OCI-LY1 (cell line): ENCODE measurements around the gene ATP6V1G2.

ENCODE experiments used
- H2AFZ ChIP-seq: fragments of 200-600 bp; sonication (generic), shearing (Covaris generic); 2 replicates; pipeline ENCODE4 v1.6.0; 2014; ENCODE audit warnings: antibody characterized with exemption, mild to moderate bottlenecking, low read length
- H3F3A ChIP-seq: fragments of 200-600 bp; sonication (generic), shearing (Covaris generic); 2 replicates; pipeline ENCODE4 v1.6.0; 2014; ENCODE audit warnings: mild to moderate bottlenecking, antibody characterized with exemption, low read length, moderate library complexity; ENCODE audit not compliant: insufficient read depth
- H3K27ac ChIP-seq: fragments of 200-600 bp; sonication (generic); 2 replicates; pipeline ENCODE4 v1.5.1; 2014; ENCODE audit warnings: low read length, mixed run types, mild to moderate bottlenecking, low read depth; ENCODE audit not compliant: poor library complexity, severe bottlenecking
- H3K27me3 ChIP-seq: fragments of 200-600 bp; sonication (generic); 2 replicates; pipeline ENCODE4 v1.6.0; 2014; ENCODE audit warnings: antibody characterized with exemption, mild to moderate bottlenecking, low read length, moderate library complexity; ENCODE audit not compliant: insufficient read depth
- H3K36me3 ChIP-seq: fragments of 200-600 bp; sonication (generic); 2 replicates; pipeline ENCODE4 v1.6.1; 2014; ENCODE audit warnings: mild to moderate bottlenecking, antibody characterized with exemption, low read length, moderate library complexity, mixed read lengths; ENCODE audit not compliant: insufficient read depth
- H3K4me1 ChIP-seq: fragments of 200-600 bp; sonication (generic); 2 replicates; pipeline ENCODE4 v1.5.1; 2014; ENCODE audit warnings: mild to moderate bottlenecking, low read length, moderate library complexity; ENCODE audit not compliant: insufficient read depth, severe bottlenecking
- H3K4me2 ChIP-seq: fragments of 200-600 bp; sonication (generic), shearing (Covaris generic); 2 replicates; pipeline ENCODE4 v1.6.1; 2014; ENCODE audit warnings: low read length
- H3K4me3 ChIP-seq: fragments of 200-600 bp; sonication (generic); 2 replicates; pipeline ENCODE4 v1.5.1; 2014; ENCODE audit warnings: low read length, low read depth, mild to moderate bottlenecking, mixed read lengths; ENCODE audit not compliant: poor library complexity, severe bottlenecking
- H3K79me2 ChIP-seq: fragments of 200-600 bp; shearing (Covaris generic); 2 replicates; pipeline ENCODE4 v1.6.1; 2016; ENCODE audit warnings: mixed run types, low read length, mixed read lengths; ENCODE audit not compliant: insufficient read depth
- H3K9ac ChIP-seq: fragments of 200-600 bp; sonication (generic), shearing (Covaris generic); 2 replicates; pipeline ENCODE4 v1.6.1; 2014; ENCODE audit warnings: mild to moderate bottlenecking, low read length, mixed read lengths
- H3K9me2 ChIP-seq: fragments of 200-600 bp; sonication (generic), shearing (Covaris generic); 2 replicates; pipeline ENCODE4 v1.6.1; 2014; ENCODE audit warnings: low read depth, mild to moderate bottlenecking, low read length, mixed read lengths
- H3K9me3 ChIP-seq: fragments of 200-600 bp; shearing (Covaris generic); 2 replicates; pipeline ENCODE4 v1.6.1; 2014; ENCODE audit warnings: low read length, mixed read lengths
- H4K20me1 ChIP-seq: fragments of 200-600 bp; sonication (generic), shearing (Covaris generic); 2 replicates; pipeline ENCODE4 v1.6.0; 2016; ENCODE audit warnings: mild to moderate bottlenecking, low read length; ENCODE audit not compliant: insufficient read depth
- CTCF ChIP-seq: fragments of 200-600 bp; sonication (generic), shearing (Covaris generic); IDR thresholded peaks from 2 replicates; pipeline ENCODE4 v1.5.1; 2017; ENCODE audit warnings: mild to moderate bottlenecking, antibody characterized with exemption, low read length, moderate library complexity, mixed read lengths
- EZH2 ChIP-seq: fragments of 200-600 bp; sonication (generic), shearing (Covaris generic); IDR thresholded peaks from 2 replicates; pipeline ENCODE4 v1.8.0; 2017; ENCODE audit warnings: borderline replicate concordance, mixed run types, mild to moderate bottlenecking, antibody characterized with exemption, low read length, moderate library complexity, mixed read lengths

ATP6V1G2 gene

GRCh38 chr6:31495580-31495979 is 50.8 kb downstream of the ATP6V1G2 start:
- H2AFZ ChIP-seq = no peak overlapping the region
- no peaks in the 10 kb centered on the region for H3F3A ChIP-seq
- peaks cover 29% of the 10 kb centered on the region for H3K79me2 ChIP-seq
- peak overlapping the region; percentile 91 for H3K9ac ChIP-seq
- TF ChIP-seq EZH2 = no peak
- TF ChIP-seq CTCF = no peak
- H3K9me3 ChIP-seq = no peaks in the 10 kb centered on the region
- H3K4me3 ChIP-seq = peak overlapping the region; percentile 95
- no peaks in the 10 kb centered on the region for H3K27me3 ChIP-seq
- H3K27ac ChIP-seq = peak overlapping the region; percentile 82
- H3K9me2 ChIP-seq = no peaks in the 10 kb centered on the region
- no peaks in the 10 kb centered on the region for H4K20me1 ChIP-seq
- H3K4me2 ChIP-seq = peak overlapping the region; percentile 84
- H3K36me3 ChIP-seq = peaks cover 1% of the 10 kb centered on the region
- peaks cover 52% of the 10 kb centered on the region for H3K4me1 ChIP-seq
